HEK293T (cell line): ENCODE measurements around the gene KRTAP22-2.

Experiments used
- CTCF ChIA-PET: fragments of 350-600 bp; formaldehyde crosslinking; extraction: SDS; loops from one replicate; lab custom pipeline; 2021; ENCODE audit warnings: antibody characterized with exemption, inconsistent platforms; lab: Yijun Ruan, JAX
- POLR2A ChIA-PET: fragments of 350-600 bp; formaldehyde crosslinking; extraction: SDS; loops from one replicate; lab custom pipeline; 2020; ENCODE audit warnings: antibody characterized with exemption, inconsistent platforms; lab: Yijun Ruan, JAX
- DNase-seq: peaks from one replicate; pipeline ENCODE4 v3.0.0; 2012; ENCODE audit warnings: mixed read lengths; ENCODE audit errors: extremely low spot score
- ARNT ChIP-seq: fragments of 450-650 bp; IDR thresholded peaks from 2 replicates; pipeline ENCODE4 v1.6.1; 2017; ENCODE audit warnings: mild to moderate bottlenecking
- BHLHE40 ChIP-seq: fragments of 450-650 bp; IDR thresholded peaks from 2 replicates; pipeline ENCODE4 v1.6.1; 2016; ENCODE audit warnings: mild to moderate bottlenecking, moderate library complexity, borderline replicate concordance
- CTBP1 ChIP-seq: fragments of 450-650 bp; IDR thresholded peaks from 2 replicates; pipeline ENCODE4 v1.6.1; 2016; ENCODE audit warnings: borderline replicate concordance
- ELF4 ChIP-seq: fragments of 450-650 bp; IDR thresholded peaks from 2 replicates; pipeline ENCODE4 v1.6.1; 2017; ENCODE audit warnings: antibody characterized with exemption
- FOXA1 ChIP-seq: fragments of 450-650 bp; IDR thresholded peaks from 2 replicates; pipeline ENCODE4 v1.6.1; 2016; ENCODE audit warnings: mild to moderate bottlenecking
- FOXK2 ChIP-seq: fragments of 450-650 bp; IDR thresholded peaks from 2 replicates; pipeline ENCODE4 v1.6.1; 2016; ENCODE audit warnings: mild to moderate bottlenecking
- FOXM1 ChIP-seq: fragments of 450-650 bp; IDR thresholded peaks from 2 replicates; pipeline ENCODE4 v1.6.1; 2017; ENCODE audit warnings: mild to moderate bottlenecking, borderline replicate concordance
- HDGF ChIP-seq: fragments of 450-650 bp; IDR thresholded peaks from 2 replicates; pipeline ENCODE4 v1.6.1; 2017; ENCODE audit warnings: antibody characterized with exemption, borderline replicate concordance
- L3MBTL2 ChIP-seq: fragments of 450-650 bp; conservative IDR thresholded peaks from 2 replicates; pipeline ENCODE4 v1.6.1; 2016; ENCODE audit warnings: mild to moderate bottlenecking
- LEF1 ChIP-seq: fragments of 450-650 bp; IDR thresholded peaks from 2 replicates; pipeline ENCODE4 v1.6.1; 2017; ENCODE audit warnings: mild to moderate bottlenecking, borderline replicate concordance
- NFRKB ChIP-seq: fragments of 450-650 bp; IDR thresholded peaks from 2 replicates; pipeline ENCODE4 v1.6.1; 2016; ENCODE audit warnings: mild to moderate bottlenecking, moderate library complexity
- PKNOX1 ChIP-seq: fragments of 450-650 bp; IDR thresholded peaks from 2 replicates; pipeline ENCODE4 v1.6.1; 2016
- SP1 ChIP-seq: fragments of 450-650 bp; IDR thresholded peaks from 2 replicates; pipeline ENCODE4 v1.6.1; 2017
- SUZ12 ChIP-seq: fragments of 450-650 bp; IDR thresholded peaks from 2 replicates; pipeline ENCODE4 v1.6.1; 2016; ENCODE audit warnings: mild to moderate bottlenecking
- TARDBP ChIP-seq: fragments of 450-650 bp; IDR thresholded peaks from 2 replicates; pipeline ENCODE4 v1.6.1; 2016
- ZNF384 ChIP-seq: fragments of 450-650 bp; IDR thresholded peaks from 2 replicates; pipeline ENCODE4 v1.6.1; 2016

The KRTAP22-2 gene

GRCh38 chr21:30582870-30583269 is 7.3 kb downstream of the KRTAP22-2 start:
- POLR2A ChIA-PET: no interaction called here
- DNase-seq: no peak
- CTCF ChIA-PET: no interaction called here
- no peak for TF ChIP-seq HDGF
- no peak for TF ChIP-seq FOXM1
- TF ChIP-seq ELF4: no peak
- TF ChIP-seq SP1: no peak
- no peak for TF ChIP-seq SUZ12
- TF ChIP-seq PKNOX1: no peak
- no peak for TF ChIP-seq ARNT
- no peak for TF ChIP-seq TARDBP
- TF ChIP-seq BHLHE40: no peak
- no peak for TF ChIP-seq L3MBTL2
- TF ChIP-seq NFRKB: no peak

- ChIA-PET POLR2A (no interaction called here), CTCF (no interaction called here)
- DNase-seq: no peak
- TF ChIP-seq FOXK2 (no peak), SP1 (no peak), BHLHE40 (no peak), NFRKB (no peak), LEF1 (no peak), CTBP1 (no peak), SUZ12 (no peak), ARNT (no peak), ZNF384 (no peak), TARDBP (no peak), HDGF (no peak), FOXM1 (no peak), PKNOX1 (no peak), FOXA1 (no peak), ELF4 (no peak), L3MBTL2 (no peak)
Observed at GRCh38 chr21:30580132-30580531, 10.1 kb downstream of the KRTAP22-2 start.

GRCh38 chr21:30579346-30579745 is 10.9 kb downstream of the KRTAP22-2 start:
- DNase-seq: no peak
- TF ChIP-seq BHLHE40: no peak
- ChIA-PET POLR2A (no interaction called here), CTCF (no interaction called here)

- ChIA-PET POLR2A (no interaction called here), CTCF (no interaction called here)
- DNase-seq: no peak
- no peak for TF ChIP-seq ARNT
- TF ChIP-seq PKNOX1: no peak
- TF ChIP-seq FOXA1: no peak
- TF ChIP-seq SUZ12: no peak
- no peak for TF ChIP-seq FOXK2
- TF ChIP-seq SP1: no peak
- no peak for TF ChIP-seq CTBP1
- TF ChIP-seq FOXM1: no peak
- no peak for TF ChIP-seq LEF1
- TF ChIP-seq HDGF: no peak
- no peak for TF ChIP-seq ZNF384
- no peak for TF ChIP-seq NFRKB
- TF ChIP-seq BHLHE40: no peak
- no peak for TF ChIP-seq L3MBTL2
- TF ChIP-seq TARDBP: no peak
- no peak for TF ChIP-seq ELF4
Observed at GRCh38 chr21:30577766-30578165, 12.4 kb downstream of the KRTAP22-2 start.

GRCh38 chr21:30567617-30568016 is 22.6 kb downstream of the KRTAP22-2 start:
- TF ChIP-seq FOXA1: no peak
- TF ChIP-seq SUZ12: no peak
- no peak for TF ChIP-seq ELF4
- TF ChIP-seq SP1: no peak
- no peak for TF ChIP-seq ZNF384
- TF ChIP-seq ARNT: no peak
- no peak for TF ChIP-seq L3MBTL2
- POLR2A ChIA-PET: no interaction called here
- CTCF ChIA-PET: no interaction called here
- no peak for DNase-seq

- TF ChIP-seq ZNF384 (no peak), L3MBTL2 (no peak), PKNOX1 (no peak), HDGF (no peak), ELF4 (no peak), CTBP1 (no peak), FOXA1 (no peak), ARNT (no peak), LEF1 (no peak), SUZ12 (no peak), BHLHE40 (no peak), FOXM1 (no peak)
- ChIA-PET POLR2A (no interaction called here), CTCF (no interaction called here)
- no peak for DNase-seq
Observed at GRCh38 chr21:30563630-30564029, 26.6 kb downstream of the KRTAP22-2 start.

GRCh38 chr21:30563072-30563471 is 27.1 kb downstream of the KRTAP22-2 start:
- CTCF ChIA-PET: no interaction called here
- no peak for TF ChIP-seq ARNT
- no peak for TF ChIP-seq ELF4
- TF ChIP-seq TARDBP: no peak
- TF ChIP-seq L3MBTL2: no peak
- TF ChIP-seq SUZ12: no peak
- no peak for TF ChIP-seq BHLHE40
- TF ChIP-seq CTBP1: no peak
- no peak for TF ChIP-seq NFRKB
- TF ChIP-seq LEF1: no peak
- no peak for TF ChIP-seq SP1
- TF ChIP-seq FOXM1: no peak
- no peak for TF ChIP-seq FOXK2
- TF ChIP-seq ZNF384: no peak
- no peak for DNase-seq
- POLR2A ChIA-PET: no interaction called here
